H9 (cell line): Measurements from ENCODE around the gene CRACR2A. TPM values are rescaled to one million over a fixed set of nuclear protein-coding genes. Genes with fewer than 3 reads are reported as not detected.

Experiments
- DNase-seq: peaks from one replicate; pipeline ENCODE4 v3.0.0-alpha.2; 2017
- H2AFZ ChIP-seq: one replicate; pipeline ENCODE4 v1.6.1; 2013; ENCODE audit warnings: mild to moderate bottlenecking, low read length, control low read depth, moderate library complexity
- H2AK5ac ChIP-seq: 2 replicates; pipeline ENCODE4 v1.6.1; 2013; ENCODE audit warnings: low read length, control low read depth, mixed read lengths; ENCODE audit not compliant: insufficient read length
- H2BK120ac ChIP-seq: one replicate; pipeline ENCODE4 v1.6.1; 2013; ENCODE audit warnings: low read depth, mild to moderate bottlenecking, low read length, control low read depth, inconsistent platforms; ENCODE audit not compliant: poor library complexity, severe bottlenecking
- H2BK12ac ChIP-seq: 2 replicates; pipeline ENCODE4 v1.6.1; 2013; ENCODE audit warnings: low read length, control low read depth, mixed read lengths, low read depth; ENCODE audit not compliant: insufficient read length
- H2BK15ac ChIP-seq: 2 replicates; pipeline ENCODE4 v1.6.1; 2013; ENCODE audit warnings: low read depth, low read length, control low read depth
- H2BK20ac ChIP-seq: one replicate; pipeline ENCODE4 v1.6.1; 2013; ENCODE audit warnings: low read depth, mild to moderate bottlenecking, low read length, control low read depth, inconsistent platforms; ENCODE audit not compliant: poor library complexity, severe bottlenecking
- H2BK5ac ChIP-seq: 2 replicates; pipeline ENCODE4 v1.6.1; 2013; ENCODE audit warnings: low read length, control low read depth, mixed read lengths; ENCODE audit not compliant: insufficient read length
- H3K14ac ChIP-seq: 2 replicates; pipeline ENCODE4 v1.6.1; 2013; ENCODE audit warnings: low read length, control low read depth; ENCODE audit not compliant: insufficient read depth
- H3K18ac ChIP-seq: 2 replicates; pipeline ENCODE4 v1.6.1; 2013; ENCODE audit warnings: low read depth, mild to moderate bottlenecking, mixed read lengths, low read length, control low read depth; ENCODE audit not compliant: insufficient read length
- H3K23ac ChIP-seq: 2 replicates; pipeline ENCODE4 v1.6.1; 2013; ENCODE audit warnings: low read length, control low read depth, mixed read lengths, low read depth; ENCODE audit not compliant: insufficient read length
- H3K23me2 ChIP-seq: 2 replicates; pipeline ENCODE4 v1.6.1; 2013; ENCODE audit warnings: low read depth, mild to moderate bottlenecking, mixed read lengths, low read length, control low read depth; ENCODE audit not compliant: insufficient read length, poor library complexity, severe bottlenecking
- H3K27ac ChIP-seq: 2 replicates; pipeline ENCODE4 v1.5.1; 2013; ENCODE audit warnings: low read length, control low read depth, mixed read lengths, low read depth; ENCODE audit not compliant: insufficient read length
- H3K27me3 ChIP-seq: 2 replicates; pipeline ENCODE4 v1.6.1; 2013; ENCODE audit warnings: low read length, control low read depth, inconsistent platforms; ENCODE audit not compliant: insufficient read depth
- H3K4ac ChIP-seq: 2 replicates; pipeline ENCODE4 v1.6.1; 2013; ENCODE audit warnings: low read depth, mild to moderate bottlenecking, control low read depth, inconsistent platforms, low read length, moderate library complexity
- H3K4me1 ChIP-seq: 2 replicates; pipeline ENCODE4 v1.6.1; 2013; ENCODE audit warnings: low read length, control low read depth, inconsistent platforms; ENCODE audit not compliant: insufficient read depth
- H3K4me2 ChIP-seq: 2 replicates; pipeline ENCODE4 v1.6.1; 2013; ENCODE audit warnings: low read length, control low read depth, mixed read lengths; ENCODE audit not compliant: insufficient read length, insufficient read depth
- H3K56ac ChIP-seq: 2 replicates; pipeline ENCODE4 v1.6.1; 2013; ENCODE audit warnings: low read depth, mild to moderate bottlenecking, mixed read lengths, low read length, control low read depth; ENCODE audit not compliant: insufficient read length
- H3K79me1 ChIP-seq: 2 replicates; pipeline ENCODE4 v1.6.1; 2013; ENCODE audit warnings: low read depth, mild to moderate bottlenecking, moderate library complexity, low read length, control low read depth, inconsistent platforms; ENCODE audit not compliant: insufficient read depth, poor library complexity, severe bottlenecking
- H3K79me2 ChIP-seq: 2 replicates; pipeline ENCODE4 v1.6.1; 2013; ENCODE audit warnings: low read length, control low read depth, inconsistent platforms; ENCODE audit not compliant: insufficient read depth
- H3K9ac ChIP-seq: 2 replicates; pipeline ENCODE4 v1.6.1; 2013; ENCODE audit warnings: low read length, control low read depth, mixed read lengths; ENCODE audit not compliant: insufficient read length; ENCODE audit errors: extremely low read depth
- H3K9me3 ChIP-seq: one replicate; pipeline ENCODE4 v1.6.1; 2013; ENCODE audit warnings: low read depth, low read length, inconsistent platforms; ENCODE audit not compliant: control insufficient read depth
- H3T11ph ChIP-seq: one replicate; pipeline ENCODE4 v1.6.1; 2013; ENCODE audit warnings: mild to moderate bottlenecking, low read length, control low read depth, inconsistent platforms
- H4K20me1 ChIP-seq: one replicate; pipeline ENCODE4 v1.6.1; 2013; ENCODE audit not compliant: control insufficient read depth, insufficient read length, insufficient read depth
- H4K5ac ChIP-seq: 2 replicates; pipeline ENCODE4 v1.6.1; 2013; ENCODE audit warnings: low read depth, mild to moderate bottlenecking, mixed read lengths, low read length, control low read depth; ENCODE audit not compliant: insufficient read length
- H4K8ac ChIP-seq: replicated peaks from 2 replicates; pipeline ENCODE4 v1.6.1; 2013; ENCODE audit warnings: low read length, control low read depth, mixed read lengths, low read depth; ENCODE audit not compliant: insufficient read length
- H4K91ac ChIP-seq: 2 replicates; pipeline ENCODE4 v1.6.1; 2013; ENCODE audit warnings: low read depth, mild to moderate bottlenecking, moderate library complexity, mixed read lengths, low read length, control low read depth; ENCODE audit not compliant: insufficient read length
- H3K27ac Mint-ChIP-seq, 3 experiments: 2 replicates in 2 of 3; 3 replicates in 1 of 3; pipeline ENCODE4 v1.8.0; 2020 to 2021; ENCODE audit warnings: mixed read lengths in 3 of 3, mild to moderate bottlenecking in 1 of 3, moderate library complexity in 1 of 3
- H3K27me3 Mint-ChIP-seq: 2 replicates; pipeline ENCODE4 v1.8.0; 2021; ENCODE audit warnings: low read depth, mild to moderate bottlenecking, moderate library complexity, mixed read lengths
- H3K36me3 Mint-ChIP-seq, 3 experiments: 2 replicates in 2 of 3; 3 replicates in 1 of 3; pipeline ENCODE4 v1.8.0; 2020 to 2021; ENCODE audit warnings: low read depth in 3 of 3, mixed read lengths in 3 of 3; ENCODE audit not compliant: insufficient read depth in 1 of 3
- H3K4me1 Mint-ChIP-seq, 2 experiments: 2 replicates each; pipeline ENCODE4 v1.8.0; 2020; ENCODE audit warnings: mixed read lengths in 2 of 2
- H3K4me3 Mint-ChIP-seq, 2 experiments: 2 replicates in 1 of 2; 3 replicates in 1 of 2; pipeline ENCODE4 v1.8.0; 2020 to 2021; ENCODE audit warnings: mild to moderate bottlenecking in 2 of 2, mixed read lengths in 2 of 2, moderate library complexity in 1 of 2
- H3K9me3 Mint-ChIP-seq, 2 experiments: 2 replicates in 1 of 2; 3 replicates in 1 of 2; pipeline ENCODE4 v1.8.0; 2020; ENCODE audit warnings: mild to moderate bottlenecking in 2 of 2, mixed read lengths in 2 of 2, moderate library complexity in 1 of 2
- WGBS: extraction: QIAGEN DNeasy Blood & Tissue Kit; methylation state at CpG from one replicate; pipeline ENCODE4 v1.1.7; 2013; ENCODE audit warnings: missing lambda C conversion rate, low lambda C conversion rate, mixed read lengths; ENCODE audit not compliant: insufficient read length; ENCODE audit errors: extremely low coverage; 5-methylcytosine and 5-hydroxymethylcytosine counted together
- total RNA-seq: library from RNA; stranded (reverse); gene quantifications from 2 replicates; pipeline ENCODE4 v1.2.1, GENCODE V29; 2021
- TF ChIP-seq, protein P1 (sequence below): fragments of 200-600 bp; sonication (generic); conservative IDR thresholded peaks from 3 replicates; pipeline ENCODE4 v1.8.0; 2021; ENCODE audit warnings: antibody characterized with exemption, mild to moderate bottlenecking

CRACR2A gene
- total RNA-seq, 1 experiment from 2014 or later: 2.0 TPM

DNA sequence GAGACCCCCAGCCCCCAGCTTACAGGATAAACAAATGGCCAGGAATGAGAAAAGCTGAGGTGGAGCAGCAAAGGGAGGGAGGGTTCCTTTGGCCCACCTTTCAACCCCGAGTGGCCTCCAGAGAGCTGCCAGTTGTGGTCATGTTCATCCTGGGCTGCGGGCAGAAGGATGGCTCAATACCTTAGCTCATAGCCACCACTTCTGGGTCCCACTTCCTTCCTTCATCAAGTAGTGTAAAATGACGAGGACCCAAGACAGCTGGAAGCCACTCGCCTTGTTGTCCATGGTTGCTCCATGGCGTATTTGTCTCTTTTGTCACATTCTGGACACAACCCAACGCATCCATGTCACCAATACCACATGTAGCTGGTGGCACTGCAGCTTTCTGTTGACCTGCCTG lies 24.2 kb downstream of the CRACR2A start:
- H3K4me1 Mint-ChIP-seq: peaks cover 39 to 48% of the 10 kb centered on the region in 2 experiments
- H3K4me3 Mint-ChIP-seq: no peak overlapping the region
- Histone ChIP-seq H3K9me3 (peaks cover 2% of the 10 kb centered on the region), H3K56ac (no peak overlapping the region), H4K20me1 (no peaks in the 10 kb centered on the region), H2AFZ (no peak overlapping the region), H2BK20ac (no peak overlapping the region), H3K9ac (no peak overlapping the region), H2AK5ac (no peak overlapping the region), H4K91ac (no peak overlapping the region), H3K18ac (no peak overlapping the region), H3K27me3 (no peaks in the 10 kb centered on the region), H3K4me1 (peaks cover 4% of the 10 kb centered on the region), H3K4me2 (no peak overlapping the region), H2BK12ac (no peak overlapping the region), H3K14ac (no peak overlapping the region), H3K23ac (no peak overlapping the region), H3K23me2 (no peaks in the 10 kb centered on the region), H2BK120ac (no peak overlapping the region), H3K79me1 (no peaks in the 10 kb centered on the region), H4K8ac (no peak overlapping the region), H2BK15ac (no peak overlapping the region), H3K27ac (no peak overlapping the region), H3K4ac (no peak overlapping the region), H2BK5ac (no peak overlapping the region), H3K79me2 (no peaks in the 10 kb centered on the region), H3T11ph (no peak overlapping the region), H4K5ac (no peak overlapping the region)
- TF ChIP-seq, protein P1, sequence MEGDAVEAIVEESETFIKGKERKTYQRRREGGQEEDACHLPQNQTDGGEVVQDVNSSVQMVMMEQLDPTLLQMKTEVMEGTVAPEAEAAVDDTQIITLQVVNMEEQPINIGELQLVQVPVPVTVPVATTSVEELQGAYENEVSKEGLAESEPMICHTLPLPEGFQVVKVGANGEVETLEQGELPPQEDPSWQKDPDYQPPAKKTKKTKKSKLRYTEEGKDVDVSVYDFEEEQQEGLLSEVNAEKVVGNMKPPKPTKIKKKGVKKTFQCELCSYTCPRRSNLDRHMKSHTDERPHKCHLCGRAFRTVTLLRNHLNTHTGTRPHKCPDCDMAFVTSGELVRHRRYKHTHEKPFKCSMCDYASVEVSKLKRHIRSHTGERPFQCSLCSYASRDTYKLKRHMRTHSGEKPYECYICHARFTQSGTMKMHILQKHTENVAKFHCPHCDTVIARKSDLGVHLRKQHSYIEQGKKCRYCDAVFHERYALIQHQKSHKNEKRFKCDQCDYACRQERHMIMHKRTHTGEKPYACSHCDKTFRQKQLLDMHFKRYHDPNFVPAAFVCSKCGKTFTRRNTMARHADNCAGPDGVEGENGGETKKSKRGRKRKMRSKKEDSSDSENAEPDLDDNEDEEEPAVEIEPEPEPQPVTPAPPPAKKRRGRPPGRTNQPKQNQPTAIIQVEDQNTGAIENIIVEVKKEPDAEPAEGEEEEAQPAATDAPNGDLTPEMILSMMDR: no peak
- WGBS: no CpG with 5 or more reads among the region's 6 CpGs
- DNase-seq: no peak
- H3K27me3 Mint-ChIP-seq: no peaks in the 10 kb centered on the region
- H3K27ac Mint-ChIP-seq: no peak overlapping the region
- peaks cover 3 to 10% of the 10 kb centered on the region in 2 experiments; a peak in 4 of 5 replicates for H3K9me3 Mint-ChIP-seq
- H3K36me3 Mint-ChIP-seq: peaks cover 2 to 12% (median 4%) of the 10 kb centered on the region in 3 experiments; a peak in 5 of 7 replicates
